ENCODE results near the gene EMSY. TPM values are rescaled to one million over a fixed set of nuclear protein-coding genes. Genes with fewer than 3 reads are reported as not detected.

EMSY gene
- total and polyA plus RNA-seq, 2 of the 8 experiments (the other 6 are each of a cell fraction or from before 2014, with no cell fraction given): 29.6 to 34.6 TPM

GRCh38 chr11:76506833-76507232 is 62.0 kb downstream of the EMSY start (continued):
- TF ChIP-seq EP300 (IDR thresholded peaks at IDR 0.05; ENCODE audit: borderline replicate concordance in 1 of 2, low read depth in 2 of 2, low read length in 2 of 2) (no peak), SIRT6 (IDR thresholded peaks at IDR 0.05; ENCODE audit: low read length) (no peak), POLR2A (IDR thresholded peaks at IDR 0.05; ENCODE audit: control extremely low read depth in 1 of 2, low read depth in 2 of 2, low read length in 2 of 2) (no peak), HDAC2 (IDR thresholded peaks at IDR 0.05; ENCODE audit: borderline replicate concordance in 1 of 2, low read depth in 2 of 2, low read length in 2 of 2) (no peak), CTCF (IDR thresholded peaks at IDR 0.05; ENCODE audit: control extremely low read depth in 1 of 3, insufficient read depth in 1 of 3, low read depth in 1 of 3, low read length in 3 of 3) (no peak), ATF2 (IDR thresholded peaks at IDR 0.05; ENCODE audit: low read length) (no peak), ASH2L (IDR thresholded peaks at IDR 0.05; ENCODE audit: low read length) (no peak)
